Epithelial cell of proximal tubule (primary cell): ENCODE results near the gene CD72. TPM values are rescaled to one million over a fixed set of nuclear protein-coding genes. Genes with fewer than 3 reads are reported as not detected.

Experiments used
- DNase-seq: peaks from one replicate; pipeline ENCODE4 v3.0.0-alpha.2; 2011; ENCODE audit warnings: low read depth
- H3K4me3 ChIP-seq: 2 replicates; pipeline ENCODE4 v1.5.1; 2011; ENCODE audit warnings: low read depth, mild to moderate bottlenecking, low read length
- CTCF ChIP-seq: conservative IDR thresholded peaks from 2 replicates; pipeline ENCODE4 v1.5.1; 2012; ENCODE audit warnings: low read depth, mild to moderate bottlenecking, low read length
- total RNA-seq: library from RNA; depleted of rRNA; stranded (reverse); fragments of >200 nt; gene quantifications from 2 replicates; pipeline ENCODE4 v1.2.3, GENCODE V29; 2015

Gene CD72
- total RNA-seq, 1 donor from 2014 or later = 1.2 TPM

GRCh38 chr9:35627575-35627974 is 9.4 kb upstream of the CD72 start:
- H3K4me3 ChIP-seq = no peak overlapping the region
- no peak for TF ChIP-seq CTCF
- no peak for DNase-seq

GRCh38 chr9:35619800-35620158 is 1.6 kb upstream of the CD72 start:
- DNase-seq = no peak
- TF ChIP-seq CTCF = no peak
- no peak overlapping the region for H3K4me3 ChIP-seq

GRCh38 chr9:35618854-35619799 is 914 bp upstream of the CD72 start:
- H3K4me3 ChIP-seq = no peak overlapping the region
- TF ChIP-seq CTCF = no peak
- no peak for DNase-seq

GRCh38 chr9:35617548-35617947 is 665 bp downstream of the CD72 start:
- H3K4me3 ChIP-seq = no peak overlapping the region
- no peak for TF ChIP-seq CTCF

GRCh38 chr9:35616681-35617459 is 1.3 kb downstream of the CD72 start:
- peak overlapping the region; percentile 42 for H3K4me3 ChIP-seq
- DNase-seq = no peak
- TF ChIP-seq CTCF = peak; percentile 6

More at GRCh38 chr9:35617548-35617947, 665 bp downstream of the CD72 start:
- DNase-seq = no peak

- no peak overlapping the region for H3K4me3 ChIP-seq
- no peak for TF ChIP-seq CTCF
- DNase-seq = no peak
Observed at GRCh38 chr9:35615981-35616680, 2.1 kb downstream of the CD72 start.
